HepG2 (cell line): ENCODE results near the gene NRG2. TPM values are rescaled to one million over a fixed set of nuclear protein-coding genes. Genes with fewer than 3 reads are reported as not detected.

Experiments used
- BCL6 ChIP-seq: IDR thresholded peaks from 2 replicates; pipeline ENCODE4 v1.6.1; 2016; ENCODE audit warnings: missing genetic modification reagents, missing compliant biosample characterization
- CCAR2 ChIP-seq: fragments of 200-400 bp; formaldehyde crosslinking; optimal IDR thresholded peaks from 2 replicates; pipeline ENCODE3; 2018; ENCODE audit warnings: low read depth, mild to moderate bottlenecking, low read length, moderate library complexity
- NFIC ChIP-seq: IDR thresholded peaks from 2 replicates; pipeline ENCODE4 v1.6.1; 2012; ENCODE audit warnings: mild to moderate bottlenecking, low read length, inconsistent platforms
- NR2F1 ChIP-seq, 2 experiments: fragments of 450-650 bp in 1 of 2; formaldehyde crosslinking in 1 of 2; IDR thresholded peaks; 2 replicates each; pipeline versions ENCODE4 v1.5.0 to v1.6.1; 2016 to 2020; ENCODE audit warnings: mild to moderate bottlenecking in 1 of 2, missing compliant biosample characterization in 1 of 2, missing genetic modification reagents in 1 of 2, moderate library complexity in 1 of 2
- ZNF407 ChIP-seq: sonication (generic); formaldehyde crosslinking; IDR thresholded peaks from one replicate; pipeline ENCODE4 v1.5.1; 2020; ENCODE audit warnings: mild to moderate bottlenecking, missing genetic modification reagents; ENCODE audit errors: not compliant biosample characterization
- polyA plus RNA-seq, 8 experiments: library from polyadenylated mRNA; depleted of rRNA in 3 of 8; stranded (reverse) in 7 of 8; unstranded in 1 of 8; fragments of >200 nt; fragmentation: Illumina TruSeq in 4 of 8; extraction: Trizol in 4 of 8; gene quantifications; 2 replicates each; pipeline versions ENCODE4 v1.2.1 to v1.2.3, GENCODE V29; 2011 to 2016; ENCODE audit warnings: low read depth in 4 of 8, missing spikeins in 1 of 8, mixed read lengths in 1 of 8; ENCODE audit not compliant: insufficient read depth in 1 of 8
- total RNA-seq, 5 experiments: library from RNA; depleted of rRNA; stranded (reverse); fragments of >200 nt; fragmentation: Illumina TruSeq; extraction: Trizol; gene quantifications; 2 replicates each; pipeline ENCODE4 v1.2.3, GENCODE V29; 2016; ENCODE audit warnings: low read depth in 1 of 5

NRG2 gene
- total and polyA plus RNA-seq, 2 of the 13 experiments (the other 11 are each of a cell fraction or from before 2014, with no cell fraction given) = not detected

- TF ChIP-seq ZNF407 (CRISPR knock-in tag) (no peak), CCAR2 (no peak), NR2F1 (CRISPR knock-in tag; IDR thresholded peaks at IDR 0.05) (no peak), BCL6 (no peak), NFIC (no peak)
Measured at GRCh38 chr5:140020601-140021177, 22.4 kb downstream of the NRG2 start (continued).
